Activated CD4-positive, alpha-beta T cell treated with anti-CD3 and anti-CD28 coated beads, Interleukin-2, amount 50 U/mL, for 4 hours (primary cell): ENCODE data around the gene CENPO.
"Not testable (repeated sequence)": the region's sequence is repeated elsewhere in the genome, so short reads cannot be mapped to it uniquely, and the experiment has no call there.

ENCODE experiments used
- DNase-seq, 2 experiments: peaks; one replicate each; pipeline ENCODE4 v3.0.0-alpha.2; 2020

The CENPO gene

GRCh38 chr2:24791452-24791851 is 1.8 kb upstream of the CENPO start:
- DNase-seq = no peak

- DNase-seq = no peak
Observed at GRCh38 chr2:24792542-24792873, 717 bp upstream of the CENPO start.

GRCh38 chr2:24793761-24794435 is 673 bp downstream of the CENPO start:
- DNase-seq = no peak

GRCh38 chr2:24797644-24798043 is 4.4 kb downstream of the CENPO start:
- no peak for DNase-seq

- not testable (repeated sequence) for DNase-seq
Observed at GRCh38 chr2:24800487-24800886, 7.3 kb downstream of the CENPO start.

GRCh38 chr2:24805811-24806660 is 12.8 kb downstream of the CENPO start:
- DNase-seq = not testable (repeated sequence)

GRCh38 chr2:24806661-24807036 is 13.4 kb downstream of the CENPO start:
- no peak for DNase-seq

- no peak for DNase-seq
Observed at GRCh38 chr2:24809316-24810007, 16.2 kb downstream of the CENPO start.

- no peak for DNase-seq
Observed at GRCh38 chr2:24813691-24814137, 20.5 kb downstream of the CENPO start.

GRCh38 chr2:24814516-24814915 is 21.3 kb downstream of the CENPO start:
- no peak for DNase-seq

GRCh38 chr2:24815171-24815570 is 21.9 kb downstream of the CENPO start:
- DNase-seq = no peak

- DNase-seq = no peak
Observed at GRCh38 chr2:24816404-24816803, 23.2 kb downstream of the CENPO start.

- DNase-seq = no peak
Observed at GRCh38 chr2:24816884-24817283, 23.7 kb downstream of the CENPO start.

- DNase-seq = no peak
Observed at GRCh38 chr2:24818721-24819167, 25.5 kb downstream of the CENPO start.

- DNase-seq = no peak
Observed at GRCh38 chr2:24819442-24820174, 26.4 kb downstream of the CENPO start.

GRCh38 chr2:24820175-24820513 is 26.9 kb downstream of the CENPO start:
- no peak for DNase-seq

- DNase-seq = no peak
Observed at GRCh38 chr2:24820598-24821432, 27.6 kb downstream of the CENPO start.

GRCh38 chr2:24821433-24821891 is 28.2 kb downstream of the CENPO start:
- DNase-seq = no peak

GRCh38 chr2:24822049-24822706 is 29.0 kb downstream of the CENPO start:
- no peak for DNase-seq

- DNase-seq = no peak
Observed at GRCh38 chr2:24824071-24824588, 30.9 kb downstream of the CENPO start.
